Mesothelial cell of epicardium (in vitro differentiated cells): Measurements from ENCODE around the gene EPB41L4A. TPM values are rescaled to one million over a fixed set of nuclear protein-coding genes. Genes with fewer than 3 reads are reported as not detected.

ENCODE experiments used
- DNase-seq, 2 experiments: peaks; one replicate each; pipeline ENCODE4 v3.0.0; 2021; ENCODE audit warnings: low spot score in 2 of 2; ENCODE audit not compliant: unreplicated experiment in 2 of 2
- H3K27ac Mint-ChIP-seq: 2 replicates; pipeline ENCODE4 v1.8.0; 2021; ENCODE audit warnings: mixed read lengths
- H3K27me3 Mint-ChIP-seq: 2 replicates; pipeline ENCODE4 v1.8.0; 2021; ENCODE audit warnings: low read depth, mixed read lengths
- H3K36me3 Mint-ChIP-seq: 2 replicates; pipeline ENCODE4 v1.8.0; 2021; ENCODE audit warnings: mixed read lengths
- H3K4me1 Mint-ChIP-seq: 2 replicates; pipeline ENCODE4 v1.8.0; 2021; ENCODE audit warnings: mixed read lengths
- H3K4me3 Mint-ChIP-seq: 2 replicates; pipeline ENCODE4 v1.8.0; 2021; ENCODE audit warnings: mild to moderate bottlenecking, moderate library complexity, mixed read lengths
- H3K9me3 Mint-ChIP-seq: 2 replicates; pipeline ENCODE4 v1.8.0; 2021; ENCODE audit warnings: mixed read lengths
- CTCF ChIP-seq: fragments of 200-600 bp; sonication (generic); IDR thresholded peaks from one replicate; pipeline ENCODE4 v1.5.0; 2021; ENCODE audit warnings: antibody characterized with exemption; ENCODE audit not compliant: unreplicated experiment
- total RNA-seq: library from RNA; stranded (reverse); gene quantifications from 3 replicates; pipeline ENCODE4 v1.2.1, GENCODE V29; 2021

The EPB41L4A gene
- total RNA-seq, 1 donor from 2014 or later: 39.3 TPM

- Mint-ChIP-seq H3K4me1 (peaks cover 35% of the 10 kb centered on the region), H3K9me3 (peaks cover 12% of the 10 kb centered on the region), H3K27ac (no peak overlapping the region), H3K36me3 (peaks cover 11% of the 10 kb centered on the region), H3K4me3 (no peak overlapping the region), H3K27me3 (no peaks in the 10 kb centered on the region)
- no peak for TF ChIP-seq CTCF
- DNase-seq: no peak
Measured at GRCh38 chr5:112304743-112305142, 114.3 kb downstream of the EPB41L4A start.

DNA sequence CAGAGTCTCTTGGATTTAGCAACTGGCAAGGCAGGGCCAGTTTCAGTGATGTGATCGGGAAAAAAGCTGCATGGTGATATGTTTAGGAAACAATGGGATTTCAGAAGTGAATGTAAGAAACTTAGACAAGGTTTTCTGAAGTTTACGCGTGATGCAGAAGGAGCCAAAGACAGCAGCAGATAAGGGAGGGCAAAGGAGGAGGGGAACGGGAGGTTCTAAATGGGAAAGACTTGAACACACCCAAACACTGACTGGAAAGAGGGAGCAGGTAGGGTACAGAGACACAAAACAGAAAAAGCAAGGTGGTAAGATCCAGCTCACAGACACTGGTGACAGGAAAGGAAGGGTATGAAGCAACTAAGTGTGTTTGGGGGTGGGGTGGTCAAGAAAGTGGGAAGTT, 115.4 kb downstream of the EPB41L4A start:
- Mint-ChIP-seq H3K27me3 (no peaks in the 10 kb centered on the region), H3K36me3 (peaks cover 18% of the 10 kb centered on the region), H3K27ac (no peak overlapping the region), H3K4me3 (no peak overlapping the region), H3K4me1 (peaks cover 33% of the 10 kb centered on the region), H3K9me3 (peaks cover 20% of the 10 kb centered on the region)
- TF ChIP-seq CTCF: no peak
- no peak for DNase-seq

- Mint-ChIP-seq H3K27me3 (no peaks in the 10 kb centered on the region), H3K4me1 (no peaks in the 10 kb centered on the region), H3K4me3 (no peak overlapping the region), H3K36me3 (peaks cover 12% of the 10 kb centered on the region), H3K27ac (no peak overlapping the region), H3K9me3 (peaks cover 20% of the 10 kb centered on the region)
- DNase-seq: no peak
- TF ChIP-seq CTCF: no peak
Measured at GRCh38 chr5:112294126-112294525, 125.0 kb downstream of the EPB41L4A start.

DNA sequence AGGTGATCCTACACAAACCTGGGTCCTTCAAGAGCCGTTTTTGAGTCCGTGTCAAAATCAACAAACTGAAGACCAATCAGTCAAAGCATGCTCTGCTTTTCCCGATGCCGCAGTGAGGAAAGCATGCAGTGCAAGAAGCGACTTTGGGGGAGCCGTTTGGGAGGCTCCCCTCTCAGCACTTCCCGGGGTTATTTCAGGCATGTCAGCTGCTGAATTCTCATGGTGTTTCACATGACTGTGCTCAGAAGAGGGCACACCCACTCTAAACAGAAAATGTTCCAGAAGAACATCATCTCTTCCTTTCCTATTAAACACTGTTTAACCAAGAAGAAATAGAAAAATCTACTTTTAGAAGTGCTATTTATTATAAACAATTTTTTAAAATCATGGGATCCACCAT, 125.5 kb downstream of the EPB41L4A start:
- DNase-seq: no peak
- Mint-ChIP-seq H3K36me3 (peaks cover 7% of the 10 kb centered on the region), H3K27me3 (no peaks in the 10 kb centered on the region), H3K27ac (no peak overlapping the region), H3K4me3 (no peak overlapping the region), H3K9me3 (peaks cover 14% of the 10 kb centered on the region), H3K4me1 (no peaks in the 10 kb centered on the region)
- TF ChIP-seq CTCF: no peak

GRCh38 chr5:112290691-112291090, 128.4 kb downstream of the EPB41L4A start:
- no peak overlapping the region for H3K27ac Mint-ChIP-seq

More at GRCh38 chr5:112290691-112291090, 128.4 kb downstream of the EPB41L4A start:
- Mint-ChIP-seq H3K4me3 (no peak overlapping the region), H3K4me1 (no peaks in the 10 kb centered on the region), H3K9me3 (no peaks in the 10 kb centered on the region), H3K27me3 (no peaks in the 10 kb centered on the region), H3K36me3 (no peaks in the 10 kb centered on the region)
- no peak for DNase-seq
- TF ChIP-seq CTCF: no peak
